ENCODE data around the gene EVI2B. TPM values are rescaled to one million over a fixed set of nuclear protein-coding genes. Genes with fewer than 3 reads are reported as not detected.

The EVI2B gene
- total and polyA plus RNA-seq, 2 of the 4 experiments (the other 2 are of a cell fraction): under 0.01 to 0.17 TPM

DNA sequence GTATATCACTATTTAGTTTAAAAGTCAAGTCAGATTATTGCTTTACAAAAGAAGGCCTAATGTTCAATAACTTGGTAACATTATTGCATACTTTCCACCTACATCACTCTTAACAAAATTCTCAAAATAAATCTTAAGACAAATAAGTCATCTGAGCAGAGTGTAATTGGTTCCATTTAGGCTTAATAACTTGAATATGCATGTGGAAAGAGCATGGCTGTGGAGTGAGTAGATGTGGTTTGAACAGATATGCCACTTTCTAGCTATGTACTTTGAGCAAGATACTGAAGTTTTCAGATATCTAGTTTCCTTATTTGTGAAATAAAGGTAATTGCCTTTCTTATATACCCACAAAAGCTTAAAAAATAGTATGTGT lies 14.3 kb upstream of the EVI2B start:
- Histone ChIP-seq H3K9me1 (ENCODE audit: insufficient read depth, low read length) (peaks cover 7% of the 10 kb centered on the region), H3K36me3 (ENCODE audit: control insufficient read depth, insufficient read depth, low read length) (peaks cover 14% of the 10 kb centered on the region), H3K4me3 (ENCODE audit: insufficient read depth, low read depth, low read length) (no peak overlapping the region), H4K91ac (ENCODE audit: insufficient read depth, low read depth, low read length) (0 out of 2 replicates have a peak overlapping the region, but pooled peaks have one; percentile 68), H2AK5ac (ENCODE audit: low read depth, low read length) (peak overlapping the region; percentile 81; the same call in 1 of the 2 replicates), H3K23ac (ENCODE audit: low read depth, low read length) (peak overlapping the region; percentile 96; the same call in 1 of the 2 replicates), H4K5ac (ENCODE audit: low read depth, low read length) (no peak overlapping the region), H4K8ac (ENCODE audit: low read depth in 2 of 2, low read length in 2 of 2) (peak overlapping the region in 1 of 2 experiments; percentile 82; a peak in 2 of 4 replicates), H3K4me2 (ENCODE audit: low read depth, low read length) (no peak overlapping the region; the same call in 1 of the 2 replicates), H2BK15ac (ENCODE audit: low read depth, low read length) (no peak overlapping the region), H3K14ac (replicated peaks; ENCODE audit: low read depth, low read length) (peak overlapping the region; percentile 72; the same call in 1 of the 2 replicates), H3K27ac (ENCODE audit: insufficient read depth, low read length) (no peak overlapping the region), H3K9ac (ENCODE audit: low read depth, low read length) (no peak overlapping the region), H3K4me1 (ENCODE audit: control insufficient read depth, insufficient read depth, low read length) (peaks cover 6% of the 10 kb centered on the region; the same call in 1 of the 2 replicates), H3K27me3 (ENCODE audit: control insufficient read depth, insufficient read depth, low read length) (no peaks in the 10 kb centered on the region), H3K56ac (ENCODE audit: extremely low read depth, insufficient read depth, low read length) (no peak overlapping the region), H4K20me1 (ENCODE audit: insufficient read depth, low read length) (no peaks in the 10 kb centered on the region; the same call in 1 of the 2 replicates), H3K18ac (ENCODE audit: low read depth, low read length) (no peak overlapping the region; the same call in 1 of the 2 replicates), H2BK20ac (ENCODE audit: low read depth, low read length) (peak overlapping the region; percentile 94; the same call in 1 of the 2 replicates), H3K9me3 (ENCODE audit: control insufficient read depth, insufficient read depth, low read length) (no peaks in the 10 kb centered on the region), H2AFZ (replicated peaks; ENCODE audit: low read length, poor library complexity) (no peak overlapping the region), H2BK5ac (ENCODE audit: low read depth, low read length, poor library complexity, severe bottlenecking) (peak overlapping the region; percentile 86), H3K79me1 (ENCODE audit: low read depth in 1 of 2, low read length in 2 of 2) (peaks cover 0 to 21% of the 10 kb centered on the region in 2 experiments; a peak in 2 of 4 replicates), H2BK120ac (ENCODE audit: low read depth, low read length) (peak overlapping the region; percentile 94), H3K4ac (ENCODE audit: low read depth, low read length) (peak overlapping the region; percentile 75; the same call in 1 of the 2 replicates), H2AK9ac (replicated peaks; ENCODE audit: low read depth, low read length, poor library complexity) (no peak overlapping the region)
- ChIA-PET CTCF (no interaction called here), POLR2A (ENCODE audit: unreplicated experiment) (no interaction called here)
- dilution Hi-C loops (cut with HindIII; ENCODE audit: low sequenced_read_pairs, unreplicated experiment): no loop called here
- intact Hi-C loops (cut with micrococcal nuclease): no loop called here
- no TSS peak for BruUV-seq (replicated peaks)
- ATAC-seq (ENCODE audit: low read depth) (peak; percentile 70), DNase-seq (peak; percentile 55)
- in situ Hi-C loops (cut with MboI; ENCODE audit: low sequenced_read_pairs): no loop called here
- TF ChIP-seq FOS (IDR thresholded peaks at IDR 0.05; ENCODE audit: low read depth, low read length) (no peak), RFX5 (IDR thresholded peaks at IDR 0.05; ENCODE audit: low read depth, low read length) (no peak), POLR2A (IDR thresholded peaks at IDR 0.05; ENCODE audit: low read depth, low read length) (no peak), RAD21 (IDR thresholded peaks at IDR 0.05; ENCODE audit: low read length) (no peak), CEBPB (IDR thresholded peaks at IDR 0.05; ENCODE audit: low read depth, low read length) (no peak), CHD1 (IDR thresholded peaks at IDR 0.05; ENCODE audit: low read depth, low read length) (no peak), MAFK (IDR thresholded peaks at IDR 0.05; ENCODE audit: low read depth, low read length) (no peak), MAZ (IDR thresholded peaks at IDR 0.05; ENCODE audit: borderline replicate concordance, low read depth, low read length) (no peak), SMC3 (IDR thresholded peaks at IDR 0.05; ENCODE audit: low read depth, low read length) (no peak), RCOR1 (IDR thresholded peaks at IDR 0.05; ENCODE audit: insufficient replicate concordance, low read length) (no peak), MXI1 (IDR thresholded peaks at IDR 0.05; ENCODE audit: borderline replicate concordance, low read depth, low read length) (no peak), BHLHE40 (IDR thresholded peaks at IDR 0.05; ENCODE audit: low read depth, low read length) (no peak), NFE2L2 (IDR thresholded peaks at IDR 0.05; ENCODE audit: low read depth, low read length) (no peak)
- TF ChIP-seq, protein P1, sequence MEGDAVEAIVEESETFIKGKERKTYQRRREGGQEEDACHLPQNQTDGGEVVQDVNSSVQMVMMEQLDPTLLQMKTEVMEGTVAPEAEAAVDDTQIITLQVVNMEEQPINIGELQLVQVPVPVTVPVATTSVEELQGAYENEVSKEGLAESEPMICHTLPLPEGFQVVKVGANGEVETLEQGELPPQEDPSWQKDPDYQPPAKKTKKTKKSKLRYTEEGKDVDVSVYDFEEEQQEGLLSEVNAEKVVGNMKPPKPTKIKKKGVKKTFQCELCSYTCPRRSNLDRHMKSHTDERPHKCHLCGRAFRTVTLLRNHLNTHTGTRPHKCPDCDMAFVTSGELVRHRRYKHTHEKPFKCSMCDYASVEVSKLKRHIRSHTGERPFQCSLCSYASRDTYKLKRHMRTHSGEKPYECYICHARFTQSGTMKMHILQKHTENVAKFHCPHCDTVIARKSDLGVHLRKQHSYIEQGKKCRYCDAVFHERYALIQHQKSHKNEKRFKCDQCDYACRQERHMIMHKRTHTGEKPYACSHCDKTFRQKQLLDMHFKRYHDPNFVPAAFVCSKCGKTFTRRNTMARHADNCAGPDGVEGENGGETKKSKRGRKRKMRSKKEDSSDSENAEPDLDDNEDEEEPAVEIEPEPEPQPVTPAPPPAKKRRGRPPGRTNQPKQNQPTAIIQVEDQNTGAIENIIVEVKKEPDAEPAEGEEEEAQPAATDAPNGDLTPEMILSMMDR (conservative IDR thresholded peaks at IDR 0.05; ENCODE audit: low read depth, low read length): no peak
- TF ChIP-seq, protein P2, sequence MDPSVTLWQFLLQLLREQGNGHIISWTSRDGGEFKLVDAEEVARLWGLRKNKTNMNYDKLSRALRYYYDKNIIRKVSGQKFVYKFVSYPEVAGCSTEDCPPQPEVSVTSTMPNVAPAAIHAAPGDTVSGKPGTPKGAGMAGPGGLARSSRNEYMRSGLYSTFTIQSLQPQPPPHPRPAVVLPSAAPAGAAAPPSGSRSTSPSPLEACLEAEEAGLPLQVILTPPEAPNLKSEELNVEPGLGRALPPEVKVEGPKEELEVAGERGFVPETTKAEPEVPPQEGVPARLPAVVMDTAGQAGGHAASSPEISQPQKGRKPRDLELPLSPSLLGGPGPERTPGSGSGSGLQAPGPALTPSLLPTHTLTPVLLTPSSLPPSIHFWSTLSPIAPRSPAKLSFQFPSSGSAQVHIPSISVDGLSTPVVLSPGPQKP (IDR thresholded peaks at IDR 0.05; ENCODE audit: borderline replicate concordance, low read depth, low read length): no peak
- TF ChIP-seq, protein P3, sequence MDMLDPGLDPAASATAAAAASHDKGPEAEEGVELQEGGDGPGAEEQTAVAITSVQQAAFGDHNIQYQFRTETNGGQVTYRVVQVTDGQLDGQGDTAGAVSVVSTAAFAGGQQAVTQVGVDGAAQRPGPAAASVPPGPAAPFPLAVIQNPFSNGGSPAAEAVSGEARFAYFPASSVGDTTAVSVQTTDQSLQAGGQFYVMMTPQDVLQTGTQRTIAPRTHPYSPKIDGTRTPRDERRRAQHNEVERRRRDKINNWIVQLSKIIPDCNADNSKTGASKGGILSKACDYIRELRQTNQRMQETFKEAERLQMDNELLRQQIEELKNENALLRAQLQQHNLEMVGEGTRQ (IDR thresholded peaks at IDR 0.05; ENCODE audit: low read depth, low read length): no peak
